ENCODE measurements around the gene RNF150. TPM values are rescaled to one million over a fixed set of nuclear protein-coding genes. Genes with fewer than 3 reads are reported as not detected.

The RNF150 gene
- total RNA-seq, 4 donors from 2014 or later, result 1.6 to 21.2 (median 4.9) TPM

DNA sequence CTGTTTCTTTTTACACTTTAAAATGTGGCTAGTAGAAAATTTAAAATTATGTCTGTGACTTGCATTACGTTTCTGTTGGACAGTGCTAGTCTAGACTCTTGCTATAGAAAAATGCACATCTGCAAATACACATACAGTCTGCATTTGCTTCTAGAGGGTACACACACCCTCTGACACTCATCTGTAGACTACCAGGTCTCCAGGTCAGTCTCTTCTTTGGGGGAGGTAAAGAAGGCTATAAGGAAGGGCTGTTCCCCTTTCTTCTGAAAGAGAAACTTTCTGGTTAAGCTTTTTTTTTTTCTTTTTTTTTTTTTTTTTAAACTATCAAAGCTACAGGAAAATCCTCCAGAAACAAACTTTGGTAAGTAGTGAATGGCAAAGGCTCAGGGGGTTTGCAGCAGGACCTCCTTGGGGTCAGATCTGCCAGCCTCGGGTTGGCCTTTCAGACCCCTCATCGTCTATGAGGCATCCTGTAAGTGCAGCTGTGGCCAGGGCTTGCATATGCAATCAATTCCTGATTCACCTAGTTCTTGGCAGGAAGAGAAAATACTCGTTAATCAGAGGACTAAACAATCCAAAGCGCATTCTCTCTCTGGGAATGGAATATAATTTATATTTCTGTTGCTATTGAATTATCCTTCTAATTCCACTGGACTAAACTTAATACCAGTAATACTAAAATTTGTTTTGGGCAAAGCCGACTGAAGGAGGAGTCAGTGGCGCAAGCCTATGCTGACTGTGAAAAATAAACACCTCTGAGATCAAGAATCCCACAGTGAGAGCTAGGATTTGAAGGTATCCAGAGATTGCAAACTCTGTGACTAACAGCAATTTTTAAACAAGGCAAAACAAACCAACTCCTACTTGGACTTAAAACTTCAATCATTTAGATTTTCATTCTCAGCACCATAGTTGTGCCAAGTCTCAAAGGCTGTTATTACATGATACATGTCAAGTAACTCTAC, 267.7 kb downstream of the RNF150 start:
- in situ Hi-C loops (cut with MboI; ENCODE audit: low sequenced_read_pairs in 4 of 4), result loop anchor here in 2 of 4 donors (10.0 to 25.0 kb wide), 2 partner anchors 269 to 503 kb away; partner anchors contain the start of genes RNF150 (in 1 of the 2) and SCOC (in 1 of the 2)
- intact Hi-C loops (cut with DNase I; ENCODE audit: low total_unique reads), result loop anchor here (2.0 kb wide), 1 partner anchor 13 kb away; no protein-coding TSS in a partner anchor

DNA sequence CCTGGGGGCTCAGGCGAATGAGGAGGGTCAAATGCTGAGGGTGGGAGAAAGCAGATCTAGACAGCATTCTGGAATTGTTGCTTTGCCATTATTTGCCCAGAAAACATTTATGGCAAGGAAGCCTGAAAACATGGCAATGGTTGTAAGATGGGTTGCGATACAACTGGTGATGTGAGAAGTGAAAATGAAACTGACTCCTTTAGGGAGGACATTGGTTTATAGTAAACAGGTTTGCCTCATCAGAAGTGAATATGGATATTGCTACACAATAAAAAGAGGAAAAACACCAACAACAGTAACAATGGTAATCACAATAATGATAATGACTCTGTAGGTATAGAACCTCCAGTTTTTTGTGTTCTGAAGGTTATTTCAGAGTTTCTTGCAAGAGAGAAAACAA, 270.1 kb downstream of the RNF150 start:
- intact Hi-C loops (cut with DNase I; ENCODE audit: low total_unique reads), result no loop called here
- Histone ChIP-seq H3K9me3 (no peaks in the 10 kb centered on the region), H3K4me1 (no peaks in the 10 kb centered on the region), H3K4me3 (no peak overlapping the region), H3K27ac (no peak overlapping the region), H3K36me3 (no peaks in the 10 kb centered on the region), H3K27me3 (no peaks in the 10 kb centered on the region)
- in situ Hi-C loops (cut with MboI; ENCODE audit: low sequenced_read_pairs in 4 of 4), result loop anchor here (5.0 to 25.0 kb wide), 4 partner anchors 269 to 501 kb away; partner anchors contain the start of genes RNF150 (in 2 of the 4) and SCOC (in 1 of the 4)
- DNase-seq (no peak), ATAC-seq (no peak)
- TF ChIP-seq, protein P1, sequence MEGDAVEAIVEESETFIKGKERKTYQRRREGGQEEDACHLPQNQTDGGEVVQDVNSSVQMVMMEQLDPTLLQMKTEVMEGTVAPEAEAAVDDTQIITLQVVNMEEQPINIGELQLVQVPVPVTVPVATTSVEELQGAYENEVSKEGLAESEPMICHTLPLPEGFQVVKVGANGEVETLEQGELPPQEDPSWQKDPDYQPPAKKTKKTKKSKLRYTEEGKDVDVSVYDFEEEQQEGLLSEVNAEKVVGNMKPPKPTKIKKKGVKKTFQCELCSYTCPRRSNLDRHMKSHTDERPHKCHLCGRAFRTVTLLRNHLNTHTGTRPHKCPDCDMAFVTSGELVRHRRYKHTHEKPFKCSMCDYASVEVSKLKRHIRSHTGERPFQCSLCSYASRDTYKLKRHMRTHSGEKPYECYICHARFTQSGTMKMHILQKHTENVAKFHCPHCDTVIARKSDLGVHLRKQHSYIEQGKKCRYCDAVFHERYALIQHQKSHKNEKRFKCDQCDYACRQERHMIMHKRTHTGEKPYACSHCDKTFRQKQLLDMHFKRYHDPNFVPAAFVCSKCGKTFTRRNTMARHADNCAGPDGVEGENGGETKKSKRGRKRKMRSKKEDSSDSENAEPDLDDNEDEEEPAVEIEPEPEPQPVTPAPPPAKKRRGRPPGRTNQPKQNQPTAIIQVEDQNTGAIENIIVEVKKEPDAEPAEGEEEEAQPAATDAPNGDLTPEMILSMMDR (IDR thresholded peaks at IDR 0.05 in 4 of 5, conservative IDR thresholded peaks at IDR 0.05 in 1 of 5), result no peak
- TF ChIP-seq POLR2A (IDR thresholded peaks at IDR 0.05), result no peak

More for the DNA sequence above, 267.7 kb downstream of the RNF150 start:
- no peak for ATAC-seq
- Histone ChIP-seq H3K36me3 (no peaks in the 10 kb centered on the region), H3K4me1 (no peaks in the 10 kb centered on the region), H3K27me3 (no peaks in the 10 kb centered on the region), H3K9me3 (no peaks in the 10 kb centered on the region), H3K27ac (no peak overlapping the region), H3K4me3 (no peak overlapping the region)
- no peak for DNase-seq
- TF ChIP-seq, protein P1 (IDR thresholded peaks at IDR 0.05 in 4 of 5, conservative IDR thresholded peaks at IDR 0.05 in 1 of 5), result no peak
- no peak for TF ChIP-seq POLR2A (IDR thresholded peaks at IDR 0.05)

DNA sequence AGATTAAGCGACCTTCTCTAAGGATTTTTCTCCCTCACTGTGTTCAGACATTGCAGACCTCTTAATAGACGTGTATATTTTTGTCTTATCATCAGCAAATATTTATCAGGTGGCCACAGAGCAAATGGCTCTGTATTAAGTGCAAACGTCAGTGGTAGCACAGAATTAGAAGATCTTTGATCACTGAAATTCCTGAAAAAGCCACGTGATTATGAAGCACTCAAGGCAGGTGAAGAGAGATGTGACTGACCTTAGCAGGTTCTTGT, 271.2 kb downstream of the RNF150 start:
- DNase-seq (no peak), ATAC-seq (no peak)
- in situ Hi-C loops (cut with MboI; ENCODE audit: low sequenced_read_pairs in 4 of 4), result loop anchor here (5.0 to 25.0 kb wide), 4 partner anchors 270 to 500 kb away; partner anchors contain the start of genes RNF150 (in 2 of the 4) and SCOC (in 1 of the 4)
- intact Hi-C loops (cut with DNase I; ENCODE audit: low total_unique reads), result no loop called here
- H3K4me1 ChIP-seq, result no peaks in the 10 kb centered on the region
- no peaks in the 10 kb centered on the region for H3K9me3 ChIP-seq
- H3K4me3 ChIP-seq, result no peak overlapping the region
- no peaks in the 10 kb centered on the region for H3K36me3 ChIP-seq
- H3K27ac ChIP-seq, result no peak overlapping the region
- H3K27me3 ChIP-seq, result no peaks in the 10 kb centered on the region
- TF ChIP-seq POLR2A (IDR thresholded peaks at IDR 0.05), result no peak
- TF ChIP-seq, protein P1 (IDR thresholded peaks at IDR 0.05 in 4 of 5, conservative IDR thresholded peaks at IDR 0.05 in 1 of 5), result no peak

DNA sequence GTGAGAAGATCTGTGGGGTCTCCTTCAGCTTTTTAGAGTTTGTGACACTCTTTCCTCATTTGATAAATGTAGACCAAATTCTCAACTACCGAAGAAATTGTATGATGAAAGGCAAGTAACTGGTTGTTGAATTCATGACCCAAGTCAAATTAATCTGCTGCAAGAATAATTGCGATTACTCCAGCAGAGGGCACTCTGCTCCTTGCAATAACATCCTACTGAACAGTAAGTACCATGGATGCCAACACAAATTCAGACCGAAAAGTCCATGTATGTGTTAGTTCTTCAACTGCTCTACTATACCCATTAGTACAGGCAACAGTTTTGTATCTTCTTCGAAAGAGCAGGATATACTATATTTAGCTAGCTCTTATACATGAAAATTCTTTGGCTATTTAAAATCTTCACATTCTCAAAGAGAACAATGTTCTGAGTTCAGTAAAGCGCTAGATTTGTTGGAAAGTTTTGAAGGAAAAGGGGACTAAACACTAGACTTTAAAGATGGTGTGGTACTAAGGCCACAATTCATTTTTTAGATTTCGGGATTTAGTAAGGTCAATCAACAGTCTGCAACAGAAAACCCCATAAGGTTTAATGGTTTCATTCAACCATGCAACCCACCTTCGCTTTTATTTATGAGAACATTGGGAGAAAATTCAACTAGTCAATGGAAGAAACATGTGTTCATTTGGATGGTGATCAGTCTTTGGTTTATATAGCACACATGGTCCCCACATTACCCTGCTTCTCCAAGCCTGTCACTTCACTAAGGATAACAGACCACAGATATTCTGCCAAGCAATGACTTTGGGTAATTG, 271.7 kb downstream of the RNF150 start:
- DNase-seq, result peak; percentile 38 to 55
- intact Hi-C loops (cut with DNase I; ENCODE audit: low total_unique reads) (loop anchor here (1.0 kb wide), 2 partner anchors 23 to 272 kb away; partner anchors contain the start of gene RNF150), in situ Hi-C loops (cut with MboI; ENCODE audit: low sequenced_read_pairs in 4 of 4) (loop anchor here (5.0 to 25.0 kb wide), 4 partner anchors 271 to 499 kb away; partner anchors contain the start of genes RNF150 (in 2 of the 4) and SCOC (in 1 of the 4))
- TF ChIP-seq, protein P1 (IDR thresholded peaks at IDR 0.05 in 4 of 5, conservative IDR thresholded peaks at IDR 0.05 in 1 of 5), result peak; percentile 68 to 81 (median 76)
- TF ChIP-seq POLR2A (IDR thresholded peaks at IDR 0.05), result no peak
- Histone ChIP-seq H3K4me3 (no peak overlapping the region), H3K9me3 (no peaks in the 10 kb centered on the region), H3K36me3 (no peaks in the 10 kb centered on the region), H3K27ac (no peak overlapping the region), H3K27me3 (no peaks in the 10 kb centered on the region), H3K4me1 (peaks cover under 1 to 4% of the 10 kb centered on the region in 2 donors)
- ATAC-seq, result peak; percentile 83 to 91
